ENCODE results near the gene GRIK3.

The GRIK3 gene

GRCh38 chr1:36888811-36889477 lies 145.4 kb downstream of the GRIK3 start:
- no peaks in the 10 kb centered on the region for H3K27me3 ChIP-seq (ENCODE audit: insufficient read depth, low read length, poor library complexity, severe bottlenecking)
- no peaks in the 10 kb centered on the region for H3K9me2 ChIP-seq (replicated peaks; ENCODE audit: low read depth, low read length)
- no peak overlapping the region for H3K9ac ChIP-seq (ENCODE audit: low read depth, low read length, poor library complexity, severe bottlenecking)
- no peaks in the 10 kb centered on the region for H3K9me3 ChIP-seq (ENCODE audit: insufficient read depth, low read depth, low read length)
- TF ChIP-seq CTCF (conservative IDR thresholded peaks at IDR 0.05; ENCODE audit: low read length) (no peak), EZH2phosphoT487 (IDR thresholded peaks at IDR 0.05; ENCODE audit: borderline replicate concordance) (no peak)
- H3F3A ChIP-seq (ENCODE audit: low read depth) = no peaks in the 10 kb centered on the region
- no peak overlapping the region for H3K4me3 ChIP-seq (ENCODE audit: low read length, poor library complexity, severe bottlenecking)
- H3K79me2 ChIP-seq (ENCODE audit: insufficient read depth, low read length) = no peaks in the 10 kb centered on the region
- no peaks in the 10 kb centered on the region for H3K4me1 ChIP-seq (ENCODE audit: insufficient read depth, low read length, poor library complexity, severe bottlenecking)
- no peak overlapping the region for H3K4me2 ChIP-seq (ENCODE audit: low read depth, low read length, poor library complexity, severe bottlenecking)
- H3K36me3 ChIP-seq (ENCODE audit: insufficient read depth, low read length) = no peaks in the 10 kb centered on the region
- H2AFZ ChIP-seq (ENCODE audit: low read length) = no peak overlapping the region
- H4K20me1 ChIP-seq (ENCODE audit: insufficient read depth, low read length, poor library complexity, severe bottlenecking) = no peaks in the 10 kb centered on the region

- Histone ChIP-seq H3F3A (ENCODE audit: low read depth) (no peaks in the 10 kb centered on the region), H3K9ac (ENCODE audit: low read depth, low read length, poor library complexity, severe bottlenecking) (no peak overlapping the region), H3K4me3 (ENCODE audit: low read length, poor library complexity, severe bottlenecking) (no peak overlapping the region), H3K79me2 (ENCODE audit: insufficient read depth, low read length) (no peaks in the 10 kb centered on the region), H3K9me2 (replicated peaks; ENCODE audit: low read depth, low read length) (no peaks in the 10 kb centered on the region), H3K36me3 (ENCODE audit: insufficient read depth, low read length) (no peaks in the 10 kb centered on the region), H3K9me3 (ENCODE audit: insufficient read depth, low read depth, low read length) (no peaks in the 10 kb centered on the region), H4K20me1 (ENCODE audit: insufficient read depth, low read length, poor library complexity, severe bottlenecking) (no peaks in the 10 kb centered on the region), H3K4me1 (ENCODE audit: insufficient read depth, low read length, poor library complexity, severe bottlenecking) (no peaks in the 10 kb centered on the region), H3K27me3 (ENCODE audit: insufficient read depth, low read length, poor library complexity, severe bottlenecking) (no peaks in the 10 kb centered on the region), H3K4me2 (ENCODE audit: low read depth, low read length, poor library complexity, severe bottlenecking) (no peak overlapping the region), H2AFZ (ENCODE audit: low read length) (no peak overlapping the region)
- TF ChIP-seq EZH2phosphoT487 (IDR thresholded peaks at IDR 0.05; ENCODE audit: borderline replicate concordance) = no peak
- TF ChIP-seq CTCF (conservative IDR thresholded peaks at IDR 0.05; ENCODE audit: low read length) = no peak
Observed at GRCh38 chr1:36885540-36886357, 148.6 kb downstream of the GRIK3 start.

GRCh38 chr1:36884801-36885200 lies 149.5 kb downstream of the GRIK3 start:
- no peaks in the 10 kb centered on the region for H3K9me2 ChIP-seq (replicated peaks; ENCODE audit: low read depth, low read length)
- no peak overlapping the region for H3K4me2 ChIP-seq (ENCODE audit: low read depth, low read length, poor library complexity, severe bottlenecking)
- H3K9ac ChIP-seq (ENCODE audit: low read depth, low read length, poor library complexity, severe bottlenecking) = no peak overlapping the region
- no peaks in the 10 kb centered on the region for H3K9me3 ChIP-seq (ENCODE audit: insufficient read depth, low read depth, low read length)
- no peak for TF ChIP-seq CTCF (conservative IDR thresholded peaks at IDR 0.05; ENCODE audit: low read length)
- no peak for TF ChIP-seq EZH2phosphoT487 (IDR thresholded peaks at IDR 0.05; ENCODE audit: borderline replicate concordance)
- H3F3A ChIP-seq (ENCODE audit: low read depth) = no peaks in the 10 kb centered on the region
- H3K36me3 ChIP-seq (ENCODE audit: insufficient read depth, low read length) = no peaks in the 10 kb centered on the region
- no peaks in the 10 kb centered on the region for H3K4me1 ChIP-seq (ENCODE audit: insufficient read depth, low read length, poor library complexity, severe bottlenecking)
- no peaks in the 10 kb centered on the region for H4K20me1 ChIP-seq (ENCODE audit: insufficient read depth, low read length, poor library complexity, severe bottlenecking)
- H2AFZ ChIP-seq (ENCODE audit: low read length) = no peak overlapping the region
- no peak overlapping the region for H3K4me3 ChIP-seq (ENCODE audit: low read length, poor library complexity, severe bottlenecking)
- no peaks in the 10 kb centered on the region for H3K79me2 ChIP-seq (ENCODE audit: insufficient read depth, low read length)
- no peaks in the 10 kb centered on the region for H3K27me3 ChIP-seq (ENCODE audit: insufficient read depth, low read length, poor library complexity, severe bottlenecking)

All from Loucy (cell line).